Panc1 (cell line): Measurements from ENCODE around the gene FLT1. TPM values are rescaled to one million over a fixed set of nuclear protein-coding genes. Genes with fewer than 3 reads are reported as not detected.

Source experiments
- ATAC-seq: fragments of 200-7000 bp; cut with Tn5 transposase; 2 replicates; pipeline ENCODE4 v1.9.1; 2020; ENCODE audit warnings: mild to moderate bottlenecking, moderate library complexity
- BruUV-seq: library from RNA; stranded (reverse); fragments of 400-500 nt; replicated peaks from 2 replicates; lab custom pipeline; 2021; lab: Mats Ljungman, UMichigan
- CTCF ChIA-PET: fragments of 300-600 bp; sonication (Branson Sonifier 250); formaldehyde crosslinking; loops from one replicate; lab custom pipeline; 2022; ENCODE audit warnings: antibody characterized with exemption; lab: Charles Lee
- POLR2A ChIA-PET: fragments of 300-600 bp; sonication (Branson Sonifier 250); formaldehyde crosslinking; loops from one replicate; lab custom pipeline; 2022; ENCODE audit warnings: antibody characterized with exemption; lab: Charles Lee
- DNase-seq: peaks from one replicate; pipeline ENCODE4 v3.0.0-alpha.2; 2010; ENCODE audit warnings: low read depth, low spot score
- H3K27ac ChIP-seq: 2 replicates; pipeline ENCODE4 v1.5.1; 2011; ENCODE audit warnings: mild to moderate bottlenecking, low read length, inconsistent platforms
- H3K27me3 ChIP-seq: fragments of 200-500 bp; sonication (Bioruptor generic); 2 replicates; pipeline ENCODE4 v1.6.0; 2014; ENCODE audit warnings: low read length, inconsistent platforms; ENCODE audit not compliant: control insufficient read depth, insufficient read depth
- H3K36me3 ChIP-seq: fragments of 200-500 bp; sonication (Bioruptor generic); 2 replicates; pipeline ENCODE4 v1.5.1; 2014; ENCODE audit warnings: inconsistent platforms, mild to moderate bottlenecking, low read length, moderate library complexity; ENCODE audit not compliant: control insufficient read depth, insufficient read depth
- H3K4me1 ChIP-seq: 2 replicates; pipeline ENCODE4 v1.5.1; 2011; ENCODE audit warnings: inconsistent platforms, mild to moderate bottlenecking, low read length, moderate library complexity; ENCODE audit not compliant: control insufficient read depth, insufficient read depth
- H3K4me3 ChIP-seq, 2 experiments: 2 replicates each; pipeline ENCODE4 v1.5.1; 2011 to 2012; ENCODE audit warnings: low read depth in 2 of 2, low read length in 2 of 2, mild to moderate bottlenecking in 2 of 2, inconsistent platforms in 1 of 2, moderate library complexity in 1 of 2
- H3K9me3 ChIP-seq: fragments of 200-500 bp; sonication (Bioruptor generic); 2 replicates; pipeline ENCODE4 v1.5.1; 2014; ENCODE audit warnings: low read depth, mild to moderate bottlenecking, inconsistent platforms, low read length, moderate library complexity; ENCODE audit not compliant: control insufficient read depth, insufficient read depth
- CTCF ChIP-seq: fragments of 450-650 bp; IDR thresholded peaks from 2 replicates; pipeline ENCODE4 v1.5.1; 2017; ENCODE audit warnings: mild to moderate bottlenecking
- POLR2AphosphoS5 ChIP-seq: IDR thresholded peaks from 2 replicates; pipeline ENCODE4 v1.6.1; 2012; ENCODE audit warnings: mild to moderate bottlenecking, low read depth, low read length, moderate library complexity
- REST ChIP-seq, 2 experiments: IDR thresholded peaks; 2 replicates each; pipeline ENCODE4 v1.6.1; 2011 to 2012; ENCODE audit warnings: low read depth in 2 of 2, control low read depth in 1 of 2, low read length in 1 of 2, mild to moderate bottlenecking in 1 of 2, moderate library complexity in 1 of 2; ENCODE audit not compliant: insufficient read depth in 1 of 2
- SIN3A ChIP-seq: IDR thresholded peaks from 2 replicates; pipeline ENCODE4 v1.6.1; 2012; ENCODE audit warnings: low read depth, mild to moderate bottlenecking, low read length, moderate library complexity, borderline replicate concordance; ENCODE audit not compliant: insufficient read depth
- TCF7L2 ChIP-seq: IDR thresholded peaks from 2 replicates; pipeline ENCODE4 v1.6.1; 2011; ENCODE audit warnings: mild to moderate bottlenecking, low read depth, low read length, inconsistent platforms
- in situ Hi-C: cut with HindIII; loops from 2 replicates; pipeline ENCODE4 v1.10.0; 2016; ENCODE audit warnings: low sequenced_read_pairs, low pct_unique_long_range_greater_than_20kb
- intact Hi-C: fragments of 100-400 bp; cut with micrococcal nuclease; formaldehyde crosslinking; loops from one replicate; pipeline ENCODE4 v1.10.0; 2022; ENCODE audit not compliant: unreplicated experiment
- total RNA-seq: library from RNA; stranded (reverse); gene quantifications from one replicate; pipeline ENCODE4 v1.2.1, GENCODE V29; 2021; ENCODE audit not compliant: unreplicated experiment

FLT1 gene
- total RNA-seq, 1 experiment from 2014 or later, result 0.15 TPM

GRCh38 chr13:28424541-28424940 is 70.4 kb downstream of the FLT1 start:
- no peak for ATAC-seq
- POLR2A ChIA-PET, result no interaction called here
- Histone ChIP-seq H3K4me1 (no peaks in the 10 kb centered on the region), H3K36me3 (no peaks in the 10 kb centered on the region), H3K4me3 (no peak overlapping the region), H3K27ac (no peak overlapping the region), H3K9me3 (no peaks in the 10 kb centered on the region), H3K27me3 (no peaks in the 10 kb centered on the region; the same call in 1 of the 2 replicates)
- intact Hi-C loops (no loop called here), in situ Hi-C loops (no loop called here)
- no TSS peak for BruUV-seq
- TF ChIP-seq CTCF (no peak), SIN3A (no peak), POLR2AphosphoS5 (no peak), TCF7L2 (no peak), REST (IDR thresholded peaks at IDR 0.05; ENCODE audit: insufficient read depth in 1 of 2, low read depth in 2 of 2, low read length in 1 of 2) (no peak)
- CTCF ChIA-PET, result no interaction called here
- DNase-seq, result no peak

GRCh38 chr13:28423010-28423409 is 71.9 kb downstream of the FLT1 start:
- Histone ChIP-seq H3K4me1 (no peaks in the 10 kb centered on the region), H3K36me3 (no peaks in the 10 kb centered on the region), H3K9me3 (no peaks in the 10 kb centered on the region), H3K27me3 (no peaks in the 10 kb centered on the region), H3K4me3 (no peak overlapping the region), H3K27ac (no peak overlapping the region)
- intact Hi-C loops, result no loop called here
- ChIA-PET CTCF (no interaction called here), POLR2A (no interaction called here)
- no TSS peak for BruUV-seq
- DNase-seq (no peak), ATAC-seq (no peak)
- in situ Hi-C loops, result no loop called here
- TF ChIP-seq CTCF (no peak), POLR2AphosphoS5 (no peak), REST (IDR thresholded peaks at IDR 0.05; ENCODE audit: insufficient read depth in 1 of 2, low read depth in 2 of 2, low read length in 1 of 2) (no peak), SIN3A (no peak), TCF7L2 (no peak)
